Stimulated activated naive CD4-positive, alpha-beta T cell (primary cell): ENCODE measurements around the gene RAD18.

Experiments
- DNase-seq, 6 experiments: peaks; one replicate each; lab custom pipeline; 2025; lab: John Stamatoyannopoulos, UW

Gene RAD18

GRCh38 chr3:8963137-8963853 is at the start of gene RAD18:
Gene RAD18 (minus strand): TSS chr3:8963472. CDS start chr3:8963385, 87 bp downstream.
- DNase-seq: peak; percentile 86 to 95 (median 90)

- no peak for DNase-seq
Measured at GRCh38 chr3:9012521-9012920, 49.2 kb upstream of the RAD18 start.

GRCh38 chr3:9009976-9010545 is 46.8 kb upstream of the RAD18 start:
- no peak for DNase-seq

- no peak for DNase-seq
Measured at GRCh38 chr3:9008550-9009255, 45.4 kb upstream of the RAD18 start.

- DNase-seq: no peak
Measured at GRCh38 chr3:9007928-9008327, 44.7 kb upstream of the RAD18 start.

GRCh38 chr3:9007213-9007612 is 43.9 kb upstream of the RAD18 start:
- no peak for DNase-seq

- DNase-seq: no peak
Measured at GRCh38 chr3:9000041-9000440, 36.8 kb upstream of the RAD18 start.

- no peak for DNase-seq
Measured at GRCh38 chr3:8997151-8997550, 33.9 kb upstream of the RAD18 start.

GRCh38 chr3:8996681-8997121 is 33.4 kb upstream of the RAD18 start:
- DNase-seq: no peak

GRCh38 chr3:8996216-8996615 is 32.9 kb upstream of the RAD18 start:
- no peak for DNase-seq

GRCh38 chr3:8994226-8994625 is 31.0 kb upstream of the RAD18 start:
- DNase-seq: no peak

- DNase-seq: no peak
Measured at GRCh38 chr3:8993331-8993730, 30.1 kb upstream of the RAD18 start.

- no peak for DNase-seq
Measured at GRCh38 chr3:8992854-8993253, 29.6 kb upstream of the RAD18 start.

- no peak for DNase-seq
Measured at GRCh38 chr3:8992199-8992598, 28.9 kb upstream of the RAD18 start.

- no peak for DNase-seq
Measured at GRCh38 chr3:8990266-8991215, 27.3 kb upstream of the RAD18 start.

GRCh38 chr3:8988791-8989558 is 25.7 kb upstream of the RAD18 start:
- DNase-seq: no peak

GRCh38 chr3:8988384-8988655 is 25.0 kb upstream of the RAD18 start:
- no peak for DNase-seq

- DNase-seq: peak; percentile 13 to 67 (median 38)
Measured at GRCh38 chr3:8987645-8988383, 24.5 kb upstream of the RAD18 start.

GRCh38 chr3:8987226-8987625 is 24.0 kb upstream of the RAD18 start:
- DNase-seq: no peak

- DNase-seq: no peak
Measured at GRCh38 chr3:8986741-8987140, 23.5 kb upstream of the RAD18 start.

- no peak for DNase-seq
Measured at GRCh38 chr3:8985876-8986275, 22.6 kb upstream of the RAD18 start.
